8988T (cell line): ENCODE results near the gene RPS6KA6.
"Not testable (repeated sequence)": the region's sequence is repeated elsewhere in the genome, so short reads cannot be mapped to it uniquely, and the experiment has no call there.

Experiments
- DNase-seq: peaks from one replicate; pipeline ENCODE4 v3.0.0; 2011

Gene RPS6KA6

DNA sequence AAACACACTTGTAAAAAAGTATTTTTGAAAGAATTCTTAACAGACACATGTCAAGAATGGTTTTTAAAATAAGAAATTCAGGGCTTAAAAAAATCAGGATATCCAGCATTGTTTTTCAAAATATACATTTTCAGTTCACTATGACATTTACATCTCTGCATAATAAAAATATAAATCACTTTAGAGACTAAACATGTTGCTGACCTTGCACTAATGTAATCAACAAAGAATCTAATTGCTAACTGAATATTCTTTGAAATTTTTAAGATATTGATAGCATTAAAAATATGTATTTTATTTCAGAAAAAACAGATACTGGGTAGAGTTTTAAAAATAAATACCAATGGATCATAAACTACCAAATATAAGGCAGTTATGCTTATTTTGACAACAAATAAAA, 26.4 kb downstream of the RPS6KA6 start:
- DNase-seq = no peak

DNA sequence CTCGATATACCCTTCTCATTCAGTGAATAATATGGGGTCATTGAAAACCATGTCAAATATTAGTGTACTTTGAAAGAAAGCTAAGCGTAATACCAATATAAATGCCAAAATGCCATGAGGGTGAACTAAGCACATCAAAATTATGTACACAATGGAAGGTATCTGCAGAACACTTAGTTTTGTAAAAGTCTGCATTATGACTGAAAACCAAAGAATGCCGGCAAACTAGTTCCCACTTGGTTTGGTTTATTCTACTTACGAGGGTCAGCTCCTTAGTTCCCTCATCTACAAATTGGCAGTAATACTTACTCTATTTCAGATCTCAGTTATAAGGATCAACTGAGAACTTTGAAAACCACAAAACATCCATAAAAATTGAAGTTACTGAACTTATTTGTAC, 27.3 kb downstream of the RPS6KA6 start:
- no peak for DNase-seq

DNA sequence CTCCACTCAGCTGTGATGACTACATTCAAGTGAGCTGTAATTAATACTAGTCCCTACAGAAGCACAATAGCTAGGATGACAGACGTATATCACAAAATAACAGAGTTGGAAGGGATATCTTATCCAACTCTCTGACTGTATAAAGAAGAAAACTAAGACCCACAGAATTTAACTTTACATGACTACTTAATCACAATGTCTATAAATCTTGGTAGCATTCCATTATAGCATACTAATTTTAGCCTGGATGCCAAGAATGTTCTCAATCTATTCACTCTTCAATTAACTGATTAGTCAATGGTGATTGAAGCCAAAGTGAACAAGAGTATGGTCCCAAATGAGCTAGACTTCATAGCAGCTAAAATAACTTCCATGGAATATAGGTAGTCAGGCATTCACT, 31.2 kb downstream of the RPS6KA6 start:
- DNase-seq = no peak

DNA sequence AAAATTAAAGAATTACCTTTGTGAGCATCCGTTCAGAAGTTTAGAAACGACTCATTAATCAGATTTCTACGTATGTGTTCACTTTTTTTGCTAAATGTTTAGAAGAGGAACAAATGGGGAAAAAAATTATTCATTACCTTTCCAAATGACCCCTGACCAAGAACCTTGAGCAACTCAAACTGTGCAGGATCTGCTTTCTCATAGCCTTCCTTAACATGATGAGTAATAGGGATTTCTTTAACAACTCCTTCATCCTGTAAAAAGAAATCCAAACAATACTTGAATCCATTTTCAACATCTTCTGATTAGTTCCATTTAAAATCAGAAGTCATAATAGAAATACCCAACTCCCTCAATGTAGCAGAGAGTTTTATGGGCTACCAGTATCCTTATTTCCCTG, 32.1 kb downstream of the RPS6KA6 start:
- no peak for DNase-seq

DNA sequence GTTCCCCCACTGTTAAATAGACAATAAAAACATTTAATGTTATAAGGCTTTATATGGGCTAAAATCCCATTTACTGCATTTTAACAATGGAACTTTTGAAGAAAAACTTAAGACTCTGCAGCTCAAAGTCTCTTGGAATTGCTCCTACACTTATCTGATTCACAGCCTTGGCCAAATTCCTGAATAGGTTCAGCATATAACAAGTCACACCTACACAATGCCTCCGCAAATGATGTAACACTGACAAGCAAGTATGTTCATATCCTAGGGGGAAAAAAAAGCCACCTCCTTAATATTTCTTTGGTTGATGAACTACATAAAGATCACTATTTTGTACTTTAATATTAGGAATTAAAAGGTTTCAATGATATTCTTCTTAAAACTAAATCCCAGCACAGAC, 34.5 kb downstream of the RPS6KA6 start:
- no peak for DNase-seq

DNA sequence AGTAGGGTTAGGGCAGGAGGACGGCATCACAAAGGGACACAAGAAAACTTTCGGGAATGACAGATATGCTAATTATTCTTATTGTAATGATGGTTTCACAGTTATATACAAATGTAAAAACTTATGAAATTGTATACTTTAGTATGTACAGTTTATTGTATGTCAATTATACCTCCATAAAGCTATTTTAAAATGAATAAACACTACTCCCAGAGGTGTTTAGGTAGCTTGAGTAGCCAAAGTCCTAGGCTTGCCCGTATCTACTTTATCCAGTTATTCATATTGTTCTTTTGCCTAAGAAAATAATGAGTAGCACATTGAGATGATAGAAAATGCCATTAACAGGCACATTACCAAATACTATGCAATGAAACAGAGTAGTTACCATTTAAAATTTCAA, 43.0 kb downstream of the RPS6KA6 start:
- DNase-seq = no peak

DNA sequence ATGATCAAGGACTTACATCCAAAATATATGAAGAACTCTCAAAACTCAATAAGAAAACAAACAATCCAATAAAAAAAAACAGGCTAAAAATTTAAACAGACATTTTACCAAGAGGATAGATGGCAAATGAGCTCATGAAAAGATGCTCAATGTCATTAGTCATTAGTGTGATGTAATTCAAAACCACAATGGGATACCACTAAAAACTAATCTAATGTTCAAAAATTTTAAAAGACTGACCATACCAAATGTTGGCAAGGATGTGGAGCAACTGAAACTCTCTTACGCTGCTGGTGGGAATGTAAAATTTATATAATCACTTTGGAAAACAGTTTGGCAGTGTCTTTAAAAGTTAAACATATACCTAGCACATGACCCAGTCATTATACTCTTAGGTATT, 43.7 kb downstream of the RPS6KA6 start:
- no peak for DNase-seq

DNA sequence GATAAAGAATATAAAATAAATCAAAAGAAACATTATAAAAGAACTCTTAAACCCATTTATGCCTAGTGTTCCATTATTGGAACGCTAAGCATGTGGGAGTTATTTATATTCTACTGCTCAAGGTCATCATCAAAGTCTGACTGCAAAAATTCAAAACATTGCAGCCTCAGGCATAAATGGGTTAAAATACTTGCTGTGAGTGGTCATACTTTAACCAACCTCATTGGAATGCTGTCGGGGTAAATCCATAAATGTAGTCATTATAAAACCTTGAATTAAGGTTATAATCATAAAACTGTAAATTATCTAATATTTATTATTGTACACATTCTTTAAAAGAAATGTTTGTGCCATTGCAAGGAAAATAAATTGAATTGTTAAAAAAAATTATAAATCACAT, 55.0 kb downstream of the RPS6KA6 start:
- no peak for DNase-seq

DNA sequence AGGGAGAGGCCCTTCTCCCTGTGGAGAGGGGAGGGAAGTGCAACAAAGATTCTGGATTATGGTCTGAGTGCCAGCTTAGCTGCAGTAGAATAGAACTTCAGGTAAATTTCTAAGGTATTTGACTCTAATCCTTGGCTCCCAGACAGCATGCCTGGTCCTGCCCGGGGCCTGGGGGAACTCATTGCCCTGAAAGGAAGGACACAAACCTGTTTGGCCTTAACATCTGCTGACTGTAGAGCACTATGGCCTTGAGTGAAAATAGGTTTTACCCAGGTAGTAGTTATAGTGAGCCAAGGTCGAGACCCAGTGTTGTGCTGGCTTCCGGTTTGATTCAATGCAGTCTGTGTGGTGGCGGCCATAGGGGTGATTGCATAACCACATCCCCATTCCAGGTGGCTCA, 64.4 kb downstream of the RPS6KA6 start:
- no peak for DNase-seq

DNA sequence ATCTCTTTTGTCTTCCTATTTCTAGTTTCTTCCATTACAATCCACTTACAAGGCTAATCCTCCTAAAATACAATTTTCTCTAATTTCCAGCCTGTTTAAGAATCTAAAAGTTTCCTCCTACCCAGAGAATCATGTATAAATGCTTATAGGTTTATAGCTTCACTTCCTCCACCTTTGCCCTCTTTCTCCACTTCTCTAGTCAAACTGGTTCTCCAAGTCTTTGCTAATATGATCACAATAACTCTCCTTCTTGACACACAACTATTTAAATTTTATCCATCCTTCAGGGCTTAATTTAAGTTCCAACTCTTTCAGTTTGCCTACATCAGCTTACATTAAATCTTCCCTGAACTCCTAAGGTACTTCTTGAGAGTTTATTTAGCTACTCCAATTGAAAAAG, 69.2 kb downstream of the RPS6KA6 start:
- DNase-seq = no peak

DNA sequence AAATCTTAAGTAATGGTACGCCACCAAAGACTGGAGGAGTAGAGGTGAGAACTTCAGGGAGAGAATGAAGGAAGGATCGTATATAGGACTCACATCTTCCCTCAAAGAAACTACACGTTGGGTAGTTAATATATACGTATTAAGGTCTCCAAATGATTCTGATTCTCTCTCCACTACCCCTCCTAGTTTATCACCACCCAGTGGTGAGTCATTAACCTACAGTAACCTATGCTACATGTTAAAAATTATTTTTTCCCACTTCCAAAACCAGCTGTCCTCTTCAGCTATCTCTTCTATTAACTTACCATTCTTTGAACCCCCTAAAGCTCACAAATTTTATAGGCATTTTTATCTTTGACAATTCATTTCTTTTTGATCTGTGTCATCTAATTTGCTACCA, 69.7 kb downstream of the RPS6KA6 start:
- DNase-seq = no peak

DNA sequence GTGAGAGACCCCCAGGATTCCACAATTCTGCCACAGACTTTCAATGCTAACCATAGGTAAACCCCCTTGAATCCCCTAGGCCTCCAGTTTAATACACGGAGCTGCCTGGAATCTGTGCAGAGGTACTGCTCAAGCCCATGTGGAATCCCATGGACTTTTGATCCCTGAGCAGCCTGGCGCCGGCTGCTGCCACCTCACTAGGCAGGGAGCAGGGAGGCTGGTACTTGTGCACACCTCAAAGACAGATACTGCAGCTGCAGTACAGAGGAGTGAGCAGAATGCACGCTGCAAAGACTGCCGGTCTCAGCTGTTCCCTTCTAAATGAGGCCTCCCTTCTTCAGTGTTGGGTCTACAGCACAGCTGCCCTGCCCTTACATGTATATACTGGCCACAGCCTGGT, 79.4 kb downstream of the RPS6KA6 start:
- no peak for DNase-seq

DNA sequence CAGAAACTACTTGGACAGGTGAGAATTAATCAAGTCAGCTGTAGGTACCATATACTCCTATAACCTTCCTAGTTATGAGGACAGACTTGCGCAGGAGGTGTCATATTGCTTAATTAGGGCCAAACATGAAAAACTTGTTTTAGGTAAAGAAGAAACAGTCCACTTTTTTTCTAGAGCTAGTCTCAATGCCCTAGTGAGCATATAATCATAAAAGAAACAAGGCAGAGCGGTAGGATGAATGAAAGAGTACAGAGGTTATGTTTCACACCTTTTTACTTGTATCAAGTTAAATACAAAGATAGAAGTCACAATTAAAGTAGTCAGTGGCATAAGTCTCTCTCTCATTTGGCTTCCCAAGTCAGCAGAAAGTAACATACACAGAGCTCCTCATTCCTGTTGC, 88.9 kb downstream of the RPS6KA6 start:
- no peak for DNase-seq

DNA sequence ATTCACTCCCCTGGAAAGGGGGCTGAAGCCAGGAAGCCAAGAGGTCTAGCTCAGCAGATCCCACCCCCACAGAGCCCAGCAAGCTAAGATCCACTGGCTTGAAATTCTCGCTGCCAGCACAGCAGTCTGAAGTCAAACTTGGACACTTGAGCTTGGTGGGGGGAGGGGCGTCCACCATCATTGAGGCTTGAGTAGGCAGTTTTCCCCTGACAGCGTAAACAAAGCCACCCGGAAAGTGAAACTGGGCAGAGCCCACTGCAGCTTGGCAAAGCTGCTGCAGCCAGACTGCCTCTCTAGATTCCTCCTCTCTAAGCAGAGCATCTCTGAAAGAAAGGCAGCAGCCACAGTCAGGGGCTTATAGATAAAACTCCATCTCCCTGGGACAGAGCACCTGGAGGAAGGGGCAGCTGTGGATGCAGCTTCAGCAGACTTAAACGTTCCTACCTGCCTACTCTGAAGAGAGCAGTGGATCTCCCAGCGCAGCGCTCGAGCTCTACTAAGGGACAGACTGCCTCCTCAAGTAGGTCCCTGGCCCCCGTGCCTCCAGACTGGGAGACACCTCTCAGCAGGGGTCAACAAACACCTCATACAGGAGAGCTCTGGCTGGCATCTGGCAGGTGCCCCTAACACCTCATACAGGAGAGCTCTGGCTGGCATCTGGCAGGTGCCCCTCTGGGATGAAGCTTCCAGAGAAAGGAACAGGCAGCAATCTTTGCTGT, 108.4 kb downstream of the RPS6KA6 start:
- DNase-seq = not testable (repeated sequence)

DNA sequence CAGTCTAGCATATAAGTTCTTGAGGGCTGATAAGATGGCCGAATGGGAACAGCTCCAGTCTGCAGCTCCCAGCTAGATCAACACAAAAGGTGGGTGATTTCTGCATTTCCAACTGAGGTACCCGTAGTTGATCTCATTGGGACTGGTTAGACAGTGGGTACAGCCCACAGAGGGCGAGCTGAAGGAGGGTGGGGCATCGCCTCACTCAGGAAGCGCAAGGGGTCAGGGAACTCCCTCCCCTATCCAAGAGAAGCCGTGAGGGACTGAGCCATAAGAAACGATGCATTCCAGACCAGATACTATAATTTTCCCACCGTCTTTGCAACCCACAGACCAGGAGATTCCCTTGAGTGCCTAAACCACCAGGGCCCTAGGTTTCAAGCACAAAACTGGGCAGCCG, 109.0 kb downstream of the RPS6KA6 start:
- DNase-seq = no peak

DNA sequence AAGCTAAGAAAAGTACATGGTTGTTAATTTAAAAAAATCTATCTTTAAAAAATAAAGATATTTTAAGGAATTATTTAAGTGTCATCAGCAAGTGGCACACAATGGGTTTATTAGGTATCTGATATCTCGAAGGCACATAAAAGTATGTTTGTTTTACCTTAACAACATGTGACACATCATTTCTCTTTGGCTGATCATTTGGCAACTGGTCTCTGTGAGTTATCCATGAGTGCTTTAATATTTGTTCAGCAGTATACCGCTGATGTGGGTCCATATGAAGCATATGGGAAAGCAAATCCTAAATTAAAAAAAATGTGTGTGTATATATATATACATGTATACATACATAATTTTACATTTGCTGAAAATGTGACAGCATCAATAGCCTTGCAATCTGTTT, 123.2 kb downstream of the RPS6KA6 start:
- no peak for DNase-seq

DNA sequence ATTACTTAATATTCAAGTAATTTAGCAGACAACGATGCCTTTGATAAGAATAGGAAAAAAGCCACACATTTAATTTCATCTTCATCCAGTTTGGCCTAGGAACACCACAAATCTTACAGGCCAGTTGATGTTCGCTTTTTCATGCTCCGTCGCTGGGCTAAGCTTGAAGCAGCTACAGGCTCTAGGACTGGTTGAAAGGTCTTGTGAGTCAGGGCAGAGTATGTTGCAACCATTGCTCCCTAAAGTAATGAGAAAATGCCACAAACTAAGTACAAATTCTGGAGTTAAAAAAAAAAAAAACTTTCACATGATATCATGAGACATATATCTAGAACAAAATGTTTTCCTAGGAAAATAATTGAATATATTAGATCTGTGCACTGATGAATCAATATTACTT, 123.8 kb downstream of the RPS6KA6 start:
- DNase-seq = no peak

DNA sequence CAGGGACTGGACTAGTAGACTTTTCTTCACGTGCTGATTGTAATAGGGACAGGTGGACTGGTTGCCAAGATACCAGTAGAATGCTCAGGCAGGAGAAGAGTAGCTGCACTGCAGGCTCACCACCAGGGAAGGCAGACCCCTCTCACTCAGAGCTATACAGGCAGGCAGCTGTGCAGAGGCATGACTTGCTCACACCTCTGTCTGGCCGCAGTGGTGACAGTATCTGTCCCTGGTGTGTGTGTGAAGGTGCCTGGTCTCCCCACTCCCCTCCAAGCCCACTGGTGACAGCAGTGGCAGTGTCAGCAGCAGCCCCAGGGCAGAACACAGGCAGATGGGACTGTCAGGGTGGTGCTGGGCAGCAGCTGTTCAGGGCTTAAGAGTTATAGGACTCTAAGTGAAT, 140.7 kb downstream of the RPS6KA6 start:
- DNase-seq = no peak

DNA sequence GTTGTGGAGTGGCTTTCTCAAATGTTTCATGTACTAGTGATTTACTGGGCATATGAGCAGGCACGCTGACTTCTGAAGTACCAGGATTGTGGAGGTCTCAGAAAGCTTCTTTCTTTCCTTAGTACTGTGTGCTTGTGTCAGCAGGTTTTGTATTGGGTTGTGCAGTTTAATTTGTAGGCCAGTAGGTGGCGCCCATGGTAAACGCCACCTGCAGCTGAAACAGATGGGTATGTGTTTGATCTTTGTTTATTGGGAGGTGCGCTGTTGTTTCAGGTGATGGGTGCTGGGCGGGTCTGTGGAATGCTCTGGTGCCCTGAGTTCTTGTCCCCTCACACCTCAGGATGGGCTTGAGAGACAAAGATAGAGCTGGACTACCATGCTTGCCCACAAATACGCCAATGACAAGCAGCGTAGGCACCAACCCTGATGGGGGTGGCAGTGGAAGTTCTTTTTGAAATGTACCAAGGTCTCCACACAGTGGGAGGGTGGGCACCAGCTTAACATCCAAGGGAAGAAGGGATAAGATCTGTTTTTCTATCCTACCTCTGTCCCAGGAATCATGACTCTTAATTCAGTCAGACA, 141.5 kb downstream of the RPS6KA6 start:
- no peak for DNase-seq

DNA sequence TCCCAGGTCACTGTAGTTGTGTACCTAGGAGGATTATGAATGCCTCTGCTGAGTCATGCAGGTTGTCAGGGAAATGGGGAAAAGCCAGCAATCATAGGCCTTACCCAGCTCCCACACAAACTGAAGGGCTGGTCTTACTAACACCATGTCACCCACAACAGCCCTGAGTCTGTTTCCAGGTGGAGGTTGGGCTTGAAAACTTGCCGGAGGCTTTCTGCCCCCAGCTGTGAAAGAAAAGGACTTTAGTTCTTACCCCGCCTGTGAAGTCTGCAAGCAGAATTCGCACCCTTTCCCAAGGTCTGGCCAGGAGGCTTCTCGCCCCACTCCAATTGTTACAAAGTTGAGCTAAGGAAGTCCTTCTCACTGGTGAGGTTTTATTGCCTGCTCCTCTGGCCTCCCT, 143.9 kb downstream of the RPS6KA6 start:
- no peak for DNase-seq
